ENCODE data around the gene KCTD3. TPM values are rescaled to one million over a fixed set of nuclear protein-coding genes. Genes with fewer than 3 reads are reported as not detected.

Gene KCTD3
- 38.4 TPM for polyA plus RNA-seq (ENCODE audit: insufficient read length)

GRCh38 chr1:215566556-215567490 is at the start of gene KCTD3:
KCTD3 (plus strand) TSS chr1:215567304; CDS start chr1:215567686, 382 bp downstream.
- DNase-seq (ENCODE audit: low read depth), result peak; percentile 36

GRCh38 chr1:215517441-215517891 is 49.6 kb upstream of the KCTD3 start:
- no peak for DNase-seq (ENCODE audit: low read depth)

- DNase-seq (ENCODE audit: low read depth), result no peak
Observed at GRCh38 chr1:215518594-215518993, 48.5 kb upstream of the KCTD3 start.

- DNase-seq (ENCODE audit: low read depth), result no peak
Observed at GRCh38 chr1:215521279-215521678, 45.8 kb upstream of the KCTD3 start.

- no peak for DNase-seq (ENCODE audit: low read depth)
Observed at GRCh38 chr1:215523128-215523861, 43.8 kb upstream of the KCTD3 start.

- DNase-seq (ENCODE audit: low read depth), result no peak
Observed at GRCh38 chr1:215523906-215524305, 43.2 kb upstream of the KCTD3 start.

- peak; percentile 38 for DNase-seq (ENCODE audit: low read depth)
Observed at GRCh38 chr1:215526147-215526845, 40.8 kb upstream of the KCTD3 start.

GRCh38 chr1:215526846-215527151 is 40.3 kb upstream of the KCTD3 start:
- DNase-seq (ENCODE audit: low read depth), result no peak

- no peak for DNase-seq (ENCODE audit: low read depth)
Observed at GRCh38 chr1:215529111-215529510, 38.0 kb upstream of the KCTD3 start.

GRCh38 chr1:215529571-215529970 is 37.5 kb upstream of the KCTD3 start:
- no peak for DNase-seq (ENCODE audit: low read depth)

- DNase-seq (ENCODE audit: low read depth), result no peak
Observed at GRCh38 chr1:215530401-215530984, 36.6 kb upstream of the KCTD3 start.

GRCh38 chr1:215539803-215540570 is 27.1 kb upstream of the KCTD3 start:
- no peak for DNase-seq (ENCODE audit: low read depth)

GRCh38 chr1:215542301-215542700 is 24.8 kb upstream of the KCTD3 start:
- DNase-seq (ENCODE audit: low read depth), result no peak

GRCh38 chr1:215543191-215543606 is 23.9 kb upstream of the KCTD3 start:
- DNase-seq (ENCODE audit: low read depth), result no peak

- DNase-seq (ENCODE audit: low read depth), result no peak
Observed at GRCh38 chr1:215543806-215544205, 23.3 kb upstream of the KCTD3 start.

GRCh38 chr1:215544566-215544965 is 22.5 kb upstream of the KCTD3 start:
- DNase-seq (ENCODE audit: low read depth), result no peak

GRCh38 chr1:215545096-215545495 is 22.0 kb upstream of the KCTD3 start:
- DNase-seq (ENCODE audit: low read depth), result no peak

- no peak for DNase-seq (ENCODE audit: low read depth)
Observed at GRCh38 chr1:215547011-215547410, 20.1 kb upstream of the KCTD3 start.

GRCh38 chr1:215551806-215552205 is 15.3 kb upstream of the KCTD3 start:
- DNase-seq (ENCODE audit: low read depth), result no peak

- DNase-seq (ENCODE audit: low read depth), result no peak
Observed at GRCh38 chr1:215554865-215555264, 12.2 kb upstream of the KCTD3 start.

GRCh38 chr1:215555531-215555930 is 11.6 kb upstream of the KCTD3 start:
- DNase-seq (ENCODE audit: low read depth), result no peak

Measured in forelimb muscle (tissue), 1 donor.